A549 treated with Mapracorat at 1 μM for 4 hours (cell line): ENCODE data around the gene ZNF506. TPM values are rescaled to one million over a fixed set of nuclear protein-coding genes. Genes with fewer than 3 reads are reported as not detected.

ENCODE experiments used
- total RNA-seq: library from RNA; stranded (reverse); fragments of 200-300 nt; extraction: Qiagen RNA extraction; gene quantifications from 5 replicates; pipeline ENCODE4 v1.2.3, GENCODE V29; 2022

Gene ZNF506
- 0.08 to 0.39 TPM (median 0.09 TPM) in 5 replicates for total RNA-seq

DNA sequence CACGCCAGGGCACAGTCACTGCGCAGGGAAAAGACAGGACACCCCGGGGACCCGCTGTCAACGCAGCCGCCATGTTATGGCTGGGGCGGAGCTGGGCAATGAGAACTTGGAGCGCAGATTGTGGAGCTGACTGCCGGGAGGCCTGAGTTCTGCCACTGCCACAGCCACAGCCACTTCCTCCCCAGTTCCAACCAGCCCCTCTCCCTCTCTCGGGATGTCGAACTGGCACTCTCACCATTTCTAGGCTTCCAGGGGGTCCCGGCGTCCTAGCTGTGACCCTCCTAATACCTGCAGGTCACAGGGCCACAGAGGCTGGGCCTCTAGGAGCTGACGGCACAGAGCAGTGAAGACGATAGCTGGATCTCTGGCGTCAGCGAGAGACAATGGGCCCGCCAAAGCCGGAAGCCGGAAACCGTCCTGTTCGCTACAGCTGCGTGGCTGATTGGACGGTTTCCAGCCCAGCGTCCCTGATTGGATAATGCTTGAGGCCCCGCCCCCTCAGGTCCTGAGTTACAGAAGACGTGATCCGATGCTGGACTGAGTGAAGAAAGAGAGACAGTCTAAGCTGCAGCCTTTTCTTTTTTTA lies at the start of gene ZNF506:
TSS of gene ZNF506 (minus strand) at position 385 of the 586 bp plus-strand sequence. CDS start at position 238, 147 bp downstream.

DNA sequence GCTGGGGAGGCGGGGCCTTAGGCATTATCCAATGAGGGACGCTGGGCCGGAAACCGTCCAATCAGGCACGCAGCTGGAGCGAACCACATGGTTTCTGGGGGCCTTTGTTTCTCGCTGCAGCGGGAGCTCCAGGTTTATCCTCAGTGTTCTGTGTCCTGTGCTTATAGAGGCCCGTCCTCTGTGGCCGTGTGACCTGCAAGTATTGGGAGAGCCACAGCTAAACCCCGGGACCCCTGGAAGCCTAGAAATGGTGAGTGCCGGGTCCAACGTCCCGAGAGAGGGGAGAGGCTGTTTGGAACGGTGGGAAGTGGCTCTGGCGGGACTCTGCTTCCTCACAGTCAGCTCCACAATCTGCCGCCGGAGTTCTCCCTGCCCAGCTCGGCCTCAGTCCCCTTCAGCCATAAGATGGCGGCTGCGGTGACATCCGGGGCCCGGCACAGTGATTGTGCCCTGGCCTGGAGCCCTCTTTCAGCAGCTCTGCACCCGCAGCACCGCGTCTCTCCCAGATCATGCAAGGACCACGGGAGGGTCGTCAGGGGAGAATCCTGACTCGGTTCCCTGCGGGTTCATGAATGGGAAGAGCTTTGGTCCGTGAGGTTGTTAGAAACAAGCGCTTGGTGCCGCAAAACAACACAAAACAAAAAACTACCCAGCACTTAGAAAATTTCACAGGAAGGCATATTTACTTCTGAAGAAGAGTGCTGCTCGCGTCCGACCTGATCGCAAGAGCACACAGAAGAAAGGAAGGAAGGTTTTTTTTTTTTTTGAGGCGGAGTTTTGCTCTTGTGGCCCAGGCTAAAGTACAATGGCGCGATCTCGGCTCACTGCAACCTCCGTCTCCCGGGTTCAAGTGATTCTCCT lies 44.4 kb upstream of the ZNF506 start, which contains the start of gene ZNF253:
TSS of gene ZNF253 (plus strand) at position 133 of the 861 bp plus-strand sequence. CDS start at position 248, 115 bp downstream.

Other genes starting within 250 kb of the ZNF506 start
- gene PBX4, start 203.1 kb downstream of the ZNF506 start, total RNA-seq: 1.3 to 2.2 TPM (median 1.7 TPM) in 5 replicates
- gene LPAR2, start 193.5 kb downstream of the ZNF506 start, total RNA-seq: 3.1 to 5.2 TPM (median 4.6 TPM) in 5 replicates
- gene GMIP, start 178.1 kb downstream of the ZNF506 start, total RNA-seq: 4.2 to 6.3 TPM (median 5.4 TPM) in 5 replicates
- 22.1 to 34.8 TPM (median 29.7 TPM) in 5 replicates for gene ATP13A1, start 158.1 kb downstream of the ZNF506 start, total RNA-seq
- gene ZNF101, start 152.9 kb downstream of the ZNF506 start, total RNA-seq: 3.4 to 4.2 TPM (median 3.9 TPM) in 5 replicates
- gene ZNF14, start 88.6 kb downstream of the ZNF506 start, total RNA-seq: 1.8 to 2.1 TPM (median 1.8 TPM) in 5 replicates
- gene ZNF253, start 44.1 kb upstream of the ZNF506 start, total RNA-seq: not detected in 5 replicates
- not detected in 5 replicates for gene ZNF93, start 79.2 kb upstream of the ZNF506 start, total RNA-seq
- gene ZNF682, start 217.8 kb upstream of the ZNF506 start, total RNA-seq: not detected in 5 replicates